Mammary epithelial cell (primary cell): ENCODE measurements around the gene MAPKAPK3.

Source experiments
- CTCF ChIP-seq, 2 donors: IDR thresholded peaks in 1 of 2; conservative IDR thresholded peaks in 1 of 2; 2 replicates each; pipeline ENCODE4 v1.5.1; 2011 to 2012; ENCODE audit warnings: inconsistent platforms in 2 of 2, low read length in 2 of 2, mild to moderate bottlenecking in 2 of 2, control low read depth in 1 of 2, low read depth in 1 of 2; ENCODE audit not compliant: insufficient read depth in 1 of 2; ENCODE audit errors: extremely low read depth in 1 of 2
- EZH2 ChIP-seq: IDR thresholded peaks from 2 replicates; pipeline ENCODE4 v1.6.1; 2012; ENCODE audit warnings: low read length, inconsistent platforms, borderline replicate concordance

GRCh38 chr3:50599716-50600118 is 17.2 kb upstream of the MAPKAPK3 start:
- TF ChIP-seq CTCF (conservative IDR thresholded peaks at IDR 0.05 in 1 of 2, IDR thresholded peaks at IDR 0.05 in 1 of 2; ENCODE audit: extremely low read depth in 1 of 2, insufficient read depth in 1 of 2, low read depth in 1 of 2, low read length in 2 of 2): no peak
- TF ChIP-seq EZH2: no peak
